ENCODE data around the gene PPP1R13B. TPM values are rescaled to one million over a fixed set of nuclear protein-coding genes. Genes with fewer than 3 reads are reported as not detected.
"Not testable (repeated sequence)": the region's sequence is repeated elsewhere in the genome, so short reads cannot be mapped to it uniquely, and the experiment has no call there.

Gene PPP1R13B
- total RNA-seq, 1 experiment from 2014 or later, result 5.6 TPM

- Histone ChIP-seq H3K36me3 (no peaks in the 10 kb centered on the region), H3K27me3 (no peaks in the 10 kb centered on the region), H3K9me3 (no peaks in the 10 kb centered on the region), H3K4me3 (no peak overlapping the region)
- no peak for DNase-seq
Measured at GRCh38 chr14:103854017-103854808, 6.8 kb upstream of the PPP1R13B start.

GRCh38 chr14:103849151-103849886 lies 1.9 kb upstream of the PPP1R13B start:
- DNase-seq, result no peak
- H3K4me3 ChIP-seq, result no peak overlapping the region
- H3K36me3 ChIP-seq, result no peaks in the 10 kb centered on the region
- H3K27me3 ChIP-seq, result no peaks in the 10 kb centered on the region
- no peaks in the 10 kb centered on the region for H3K9me3 ChIP-seq

- Histone ChIP-seq H3K27me3 (no peaks in the 10 kb centered on the region), H3K4me3 (no peak overlapping the region; the same call in 1 of the 2 replicates), H3K9me3 (no peaks in the 10 kb centered on the region), H3K36me3 (no peaks in the 10 kb centered on the region)
- no peak for DNase-seq
Measured at GRCh38 chr14:103848175-103849077, 1.1 kb upstream of the PPP1R13B start.

- DNase-seq, result peak; percentile 34
- Histone ChIP-seq H3K27me3 (no peaks in the 10 kb centered on the region), H3K4me3 (peak overlapping the region; percentile 56), H3K9me3 (no peaks in the 10 kb centered on the region), H3K36me3 (no peaks in the 10 kb centered on the region)
Measured at GRCh38 chr14:103846543-103847450, 578 bp downstream of the PPP1R13B start.

GRCh38 chr14:103846097-103846496 lies 1.3 kb downstream of the PPP1R13B start:
- no peaks in the 10 kb centered on the region for H3K9me3 ChIP-seq
- no peaks in the 10 kb centered on the region for H3K27me3 ChIP-seq
- H3K36me3 ChIP-seq, result no peaks in the 10 kb centered on the region
- H3K4me3 ChIP-seq, result peak overlapping the region; percentile 56
- DNase-seq, result no peak

GRCh38 chr14:103845327-103845726 lies 2.0 kb downstream of the PPP1R13B start:
- no peaks in the 10 kb centered on the region for H3K9me3 ChIP-seq
- DNase-seq, result no peak
- no peaks in the 10 kb centered on the region for H3K27me3 ChIP-seq
- H3K4me3 ChIP-seq, result no peak overlapping the region
- no peaks in the 10 kb centered on the region for H3K36me3 ChIP-seq

GRCh38 chr14:103841265-103841664 lies 6.1 kb downstream of the PPP1R13B start:
- H3K4me3 ChIP-seq, H3K36me3 ChIP-seq, DNase-seq, H3K9me3 ChIP-seq, H3K27me3 ChIP-seq: not testable (repeated sequence)

- Histone ChIP-seq H3K27me3 (no peaks in the 10 kb centered on the region), H3K36me3 (no peaks in the 10 kb centered on the region), H3K9me3 (no peaks in the 10 kb centered on the region), H3K4me3 (no peak overlapping the region)
- DNase-seq, result no peak
Measured at GRCh38 chr14:103840014-103840413, 7.4 kb downstream of the PPP1R13B start.

GRCh38 chr14:103839579-103839978 lies 7.8 kb downstream of the PPP1R13B start:
- no peaks in the 10 kb centered on the region for H3K9me3 ChIP-seq
- no peaks in the 10 kb centered on the region for H3K27me3 ChIP-seq
- H3K36me3 ChIP-seq, result no peaks in the 10 kb centered on the region
- DNase-seq, result no peak
- no peak overlapping the region for H3K4me3 ChIP-seq

GRCh38 chr14:103838117-103838516 lies 9.3 kb downstream of the PPP1R13B start:
- no peak overlapping the region for H3K4me3 ChIP-seq
- H3K36me3 ChIP-seq, result no peaks in the 10 kb centered on the region
- no peaks in the 10 kb centered on the region for H3K27me3 ChIP-seq
- no peak for DNase-seq
- no peaks in the 10 kb centered on the region for H3K9me3 ChIP-seq

- no peaks in the 10 kb centered on the region for H3K9me3 ChIP-seq
- H3K36me3 ChIP-seq, result no peaks in the 10 kb centered on the region
- no peaks in the 10 kb centered on the region for H3K27me3 ChIP-seq
- H3K4me3 ChIP-seq, result no peak overlapping the region
- DNase-seq, result no peak
Measured at GRCh38 chr14:103836976-103837725, 10.2 kb downstream of the PPP1R13B start.

- H3K27me3 ChIP-seq, result no peaks in the 10 kb centered on the region
- no peaks in the 10 kb centered on the region for H3K9me3 ChIP-seq
- no peaks in the 10 kb centered on the region for H3K36me3 ChIP-seq
- no peak overlapping the region for H3K4me3 ChIP-seq
- DNase-seq, result no peak
Measured at GRCh38 chr14:103834956-103835355, 12.4 kb downstream of the PPP1R13B start.

- H3K27me3 ChIP-seq, result no peaks in the 10 kb centered on the region
- H3K4me3 ChIP-seq, result no peak overlapping the region
- no peaks in the 10 kb centered on the region for H3K36me3 ChIP-seq
- H3K9me3 ChIP-seq, result no peaks in the 10 kb centered on the region
- no peak for DNase-seq
Measured at GRCh38 chr14:103833711-103834110, 13.7 kb downstream of the PPP1R13B start.

GRCh38 chr14:103832046-103832445 lies 15.3 kb downstream of the PPP1R13B start:
- Histone ChIP-seq H3K4me3 (no peak overlapping the region), H3K9me3 (no peaks in the 10 kb centered on the region), H3K27me3 (no peaks in the 10 kb centered on the region), H3K36me3 (no peaks in the 10 kb centered on the region)
- no peak for DNase-seq

- H3K36me3 ChIP-seq, result no peaks in the 10 kb centered on the region
- no peaks in the 10 kb centered on the region for H3K27me3 ChIP-seq
- DNase-seq, result no peak
- H3K9me3 ChIP-seq, result no peaks in the 10 kb centered on the region
- H3K4me3 ChIP-seq, result no peak overlapping the region
Measured at GRCh38 chr14:103830511-103831270, 16.7 kb downstream of the PPP1R13B start.
